Measurements from ENCODE around the gene PDCD1LG2. TPM values are rescaled to one million over a fixed set of nuclear protein-coding genes. Genes with fewer than 3 reads are reported as not detected.

PDCD1LG2 gene
- total RNA-seq, 1 donor from 2014 or later: 8.8 TPM

GRCh38 chr9:5514617-5515260, 4.4 kb downstream of the PDCD1LG2 start:
- Mint-ChIP-seq H3K36me3 (ENCODE audit: low read depth, unreplicated experiment) (peaks cover 10% of the 10 kb centered on the region), H3K27me3 (ENCODE audit: low read depth, unreplicated experiment) (no peaks in the 10 kb centered on the region), H3K4me1 (ENCODE audit: low read depth, unreplicated experiment) (peaks cover 64% of the 10 kb centered on the region), H3K27ac (ENCODE audit: unreplicated experiment) (peak overlapping the region; percentile 89), H3K4me3 (ENCODE audit: unreplicated experiment) (no peak overlapping the region), H3K9me3 (ENCODE audit: unreplicated experiment) (peaks cover 11% of the 10 kb centered on the region)
- no peak overlapping the region for H2AFZ ChIP-seq (ENCODE audit: low read depth, low read length)
- DNase-seq (ENCODE audit: low read depth) (peak; percentile 81), FAIRE-seq (no peak)
- H3K4me2 ChIP-seq (ENCODE audit: low read length): peak overlapping the region; percentile 88
- no peaks in the 10 kb centered on the region for H3K9me3 ChIP-seq (ENCODE audit: insufficient read depth, low read depth, low read length)
- TF ChIP-seq CTCF (IDR thresholded peaks at IDR 0.05; ENCODE audit: insufficient read depth, low read depth, low read length) (no peak), EZH2 (IDR thresholded peaks at IDR 0.05; ENCODE audit: insufficient read depth, low read length) (no peak)
- no peak overlapping the region for H3K4me3 ChIP-seq (ENCODE audit: insufficient read depth, low read depth, low read length)
- peaks cover 73% of the 10 kb centered on the region for H3K79me2 ChIP-seq (ENCODE audit: insufficient read depth, low read length)
- no peaks in the 10 kb centered on the region for H4K20me1 ChIP-seq (ENCODE audit: insufficient read depth, low read length)
- H3K27me3 ChIP-seq (ENCODE audit: insufficient read depth, low read length): no peaks in the 10 kb centered on the region
- H3K9ac ChIP-seq (ENCODE audit: low read length): peak overlapping the region; percentile 14
- no peaks in the 10 kb centered on the region for H3K36me3 ChIP-seq (ENCODE audit: insufficient read depth, low read length)
- H3K4me1 ChIP-seq (ENCODE audit: insufficient read depth, low read length): peaks cover 57% of the 10 kb centered on the region
- H3K27ac ChIP-seq (ENCODE audit: low read depth, low read length): peak overlapping the region; percentile 45

- no peak overlapping the region for H3K4me3 ChIP-seq (ENCODE audit: insufficient read depth, low read depth, low read length)
- Mint-ChIP-seq H3K4me3 (ENCODE audit: unreplicated experiment) (no peak overlapping the region), H3K27me3 (ENCODE audit: low read depth, unreplicated experiment) (no peaks in the 10 kb centered on the region), H3K4me1 (ENCODE audit: low read depth, unreplicated experiment) (peaks cover 59% of the 10 kb centered on the region), H3K36me3 (ENCODE audit: low read depth, unreplicated experiment) (peaks cover 13% of the 10 kb centered on the region), H3K27ac (ENCODE audit: unreplicated experiment) (peak overlapping the region; percentile 77), H3K9me3 (ENCODE audit: unreplicated experiment) (peaks cover 11% of the 10 kb centered on the region)
- no peaks in the 10 kb centered on the region for H4K20me1 ChIP-seq (ENCODE audit: insufficient read depth, low read length)
- peaks cover 73% of the 10 kb centered on the region for H3K79me2 ChIP-seq (ENCODE audit: insufficient read depth, low read length)
- DNase-seq (ENCODE audit: low read depth) (peak; percentile 60), FAIRE-seq (peak; percentile 5)
- peak overlapping the region; percentile 30 for H3K4me2 ChIP-seq (ENCODE audit: low read length)
- peak overlapping the region; percentile 45 for H3K27ac ChIP-seq (ENCODE audit: low read depth, low read length)
- no peaks in the 10 kb centered on the region for H3K9me3 ChIP-seq (ENCODE audit: insufficient read depth, low read depth, low read length)
- peak overlapping the region; percentile 14 for H3K9ac ChIP-seq (ENCODE audit: low read length)
- H3K36me3 ChIP-seq (ENCODE audit: insufficient read depth, low read length): no peaks in the 10 kb centered on the region
- no peak overlapping the region for H2AFZ ChIP-seq (ENCODE audit: low read depth, low read length)
- H3K4me1 ChIP-seq (ENCODE audit: insufficient read depth, low read length): peaks cover 52% of the 10 kb centered on the region
- TF ChIP-seq CTCF (IDR thresholded peaks at IDR 0.05; ENCODE audit: insufficient read depth, low read depth, low read length) (no peak), EZH2 (IDR thresholded peaks at IDR 0.05; ENCODE audit: insufficient read depth, low read length) (no peak)
- no peaks in the 10 kb centered on the region for H3K27me3 ChIP-seq (ENCODE audit: insufficient read depth, low read length)
Observed at GRCh38 chr9:5515261-5515650, 4.9 kb downstream of the PDCD1LG2 start.

Measured in astrocyte (in vitro differentiated cells and primary cell).